GM19025 (cell line): ENCODE results near the gene EAPP.
"Not testable (repeated sequence)": the region's sequence is repeated elsewhere in the genome, so short reads cannot be mapped to it uniquely, and the experiment has no call there.

Experiments
- ATAC-seq: cut with Tn5 transposase; IDR thresholded peaks from one replicate; pipeline ENCODE4 v1.9.1; 2021; ENCODE audit warnings: mild to moderate bottlenecking, low read depth, moderate library complexity; ENCODE audit not compliant: unreplicated experiment

Gene EAPP

GRCh38 chr14:34538871-34539406, 562 bp downstream of the EAPP start:
- ATAC-seq = no peak

DNA sequence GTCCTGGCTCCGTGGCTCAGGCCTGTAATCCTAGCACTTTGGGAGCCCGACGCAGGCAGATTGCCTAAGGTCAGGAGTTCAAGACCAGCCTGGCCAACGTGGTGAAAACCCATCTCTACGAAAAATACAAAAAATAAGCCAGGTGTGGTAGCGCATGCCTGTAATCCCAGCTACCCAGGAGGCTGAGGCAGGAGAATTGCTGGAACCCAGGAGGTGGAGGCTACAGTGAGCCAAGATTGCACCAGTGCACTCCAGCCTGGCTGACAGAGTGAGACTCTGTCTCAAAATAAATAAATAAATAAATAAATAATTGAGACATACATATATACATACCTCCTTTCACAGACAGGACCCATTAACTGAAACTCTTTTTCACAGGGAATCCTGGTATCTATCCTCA, 1.4 kb downstream of the EAPP start:
- not testable (repeated sequence) for ATAC-seq

DNA sequence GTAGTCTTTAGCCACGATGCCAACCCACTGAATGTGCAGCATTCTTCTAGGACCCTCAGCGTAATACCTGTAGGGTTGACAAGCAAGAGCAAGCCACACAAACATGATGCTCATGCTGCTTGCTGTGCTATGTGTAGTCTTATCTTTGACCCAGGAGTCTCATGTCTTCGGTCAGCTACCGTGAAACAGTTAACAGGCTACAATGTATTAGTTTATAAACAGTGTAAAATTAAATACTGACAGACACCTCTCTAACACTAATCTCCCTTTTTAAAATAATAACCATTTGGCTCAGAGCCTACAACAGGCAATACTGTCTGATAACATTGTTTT, 1.9 kb downstream of the EAPP start:
- no peak for ATAC-seq

DNA sequence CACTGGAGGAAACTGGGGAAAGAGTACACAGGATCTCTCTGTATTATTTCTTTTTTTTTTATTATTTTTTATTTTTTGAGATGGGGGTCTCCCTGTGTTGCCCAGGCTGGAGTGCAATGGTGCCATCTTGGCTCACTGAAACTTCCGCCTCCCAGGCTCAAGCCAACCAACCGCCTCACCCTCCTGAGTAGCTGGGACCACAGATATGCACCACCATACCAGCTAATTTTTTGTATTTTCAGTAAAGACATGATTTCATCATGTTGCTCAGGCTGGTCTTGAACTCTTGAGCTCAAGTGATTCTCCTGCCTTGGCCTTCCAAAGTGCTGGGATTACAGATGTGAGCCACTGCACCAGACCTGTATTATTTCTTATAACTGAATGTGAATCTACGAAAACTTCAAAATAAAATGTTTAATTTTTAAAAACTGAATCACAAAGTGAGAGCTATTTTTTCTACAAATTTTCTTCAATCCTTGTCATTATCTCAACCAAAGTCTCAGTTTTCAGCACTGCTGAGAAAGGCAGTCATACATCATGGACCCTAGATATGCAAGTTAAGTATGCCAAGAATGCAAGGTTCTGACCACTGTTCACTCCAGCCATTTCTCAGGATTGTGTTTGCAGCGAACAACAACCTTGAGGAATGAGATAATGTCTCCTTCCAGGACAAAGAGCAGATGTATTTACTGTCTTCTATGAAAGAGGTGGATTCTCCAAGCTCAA, 2.4 kb downstream of the EAPP start:
- ATAC-seq = no peak

- ATAC-seq = no peak
Measured at GRCh38 chr14:34527591-34527990, 11.9 kb downstream of the EAPP start.

- not testable (repeated sequence) for ATAC-seq
Measured at GRCh38 chr14:34524216-34524615, 15.3 kb downstream of the EAPP start.

- no peak for ATAC-seq
Measured at GRCh38 chr14:34522496-34522895, 17.0 kb downstream of the EAPP start.

GRCh38 chr14:34521071-34521470, 18.4 kb downstream of the EAPP start:
- not testable (repeated sequence) for ATAC-seq

- not testable (repeated sequence) for ATAC-seq
Measured at GRCh38 chr14:34520304-34520970, 19.1 kb downstream of the EAPP start.

- ATAC-seq = no peak
Measured at GRCh38 chr14:34507884-34508283, 31.6 kb downstream of the EAPP start.

- no peak for ATAC-seq
Measured at GRCh38 chr14:34507459-34507858, 32.0 kb downstream of the EAPP start.

DNA sequence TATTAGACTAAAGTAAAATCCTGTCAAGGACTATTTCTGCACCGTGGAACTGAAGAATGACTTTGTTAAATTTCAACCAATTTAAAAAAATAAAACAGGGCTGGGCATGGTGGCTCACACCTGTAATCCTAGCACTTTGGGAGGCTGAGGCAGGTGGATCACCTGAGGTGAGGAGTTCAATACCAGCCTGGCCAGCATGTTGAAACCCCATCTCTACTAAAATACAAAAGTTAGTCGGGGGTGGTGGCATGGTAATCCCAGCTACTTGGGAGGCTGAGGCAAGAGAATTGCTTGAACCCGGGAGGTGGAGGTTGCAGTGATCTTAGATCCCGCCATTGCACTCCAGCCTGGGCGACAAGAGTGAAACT, 34.4 kb downstream of the EAPP start:
- ATAC-seq = not testable (repeated sequence)

- not testable (repeated sequence) for ATAC-seq
Measured at GRCh38 chr14:34504027-34504426, 35.5 kb downstream of the EAPP start.

DNA sequence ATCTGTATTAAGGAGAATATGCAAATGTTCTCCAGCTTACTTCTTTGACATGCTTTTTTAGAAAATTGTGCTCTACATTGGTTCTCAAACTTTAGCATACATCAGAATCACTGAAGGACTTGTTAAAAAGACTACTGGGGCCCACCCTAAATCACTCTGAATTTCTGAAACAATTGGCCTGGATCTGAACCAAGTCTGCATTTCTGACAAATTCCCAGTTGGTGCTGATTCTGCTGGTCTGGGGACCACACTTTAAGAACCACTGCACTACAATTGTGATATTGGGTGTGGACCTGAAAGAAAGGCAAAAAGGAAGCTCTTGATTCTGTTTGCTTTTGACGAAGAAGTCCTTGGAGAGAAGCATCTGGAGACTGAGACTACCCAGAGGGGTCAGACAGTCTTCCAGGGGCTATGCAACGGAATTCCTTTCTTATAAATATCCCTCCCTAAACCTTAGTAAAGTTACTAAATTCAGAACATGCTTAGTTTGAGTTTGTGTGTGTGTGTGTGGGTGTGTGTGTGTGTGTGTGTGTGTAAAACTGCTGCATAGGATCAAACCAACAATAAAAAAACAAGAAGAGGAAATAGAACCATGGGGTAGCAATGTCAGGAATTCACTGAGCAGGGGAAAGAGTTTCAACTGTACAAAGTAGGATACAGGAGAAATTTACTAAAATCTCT, 36.8 kb downstream of the EAPP start:
- no peak for ATAC-seq

DNA sequence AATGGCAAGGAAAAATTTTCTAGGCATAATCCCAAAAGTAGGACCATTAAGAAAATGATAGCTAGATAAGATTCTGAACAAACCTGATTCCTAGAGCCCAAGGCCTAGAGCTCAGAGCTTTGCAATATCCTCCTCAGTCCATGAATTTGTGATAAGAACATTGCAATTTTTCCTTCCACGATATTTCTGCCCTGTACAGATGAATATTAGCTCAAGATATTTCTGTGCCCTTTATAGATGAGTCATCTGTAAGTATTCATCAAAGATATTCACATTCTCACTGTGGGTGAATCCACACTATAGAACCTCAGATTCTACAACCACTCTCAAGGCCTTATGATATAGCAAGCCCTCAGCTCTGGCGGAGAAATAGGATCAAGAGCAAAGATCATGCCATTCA, 37.5 kb downstream of the EAPP start:
- ATAC-seq = no peak

DNA sequence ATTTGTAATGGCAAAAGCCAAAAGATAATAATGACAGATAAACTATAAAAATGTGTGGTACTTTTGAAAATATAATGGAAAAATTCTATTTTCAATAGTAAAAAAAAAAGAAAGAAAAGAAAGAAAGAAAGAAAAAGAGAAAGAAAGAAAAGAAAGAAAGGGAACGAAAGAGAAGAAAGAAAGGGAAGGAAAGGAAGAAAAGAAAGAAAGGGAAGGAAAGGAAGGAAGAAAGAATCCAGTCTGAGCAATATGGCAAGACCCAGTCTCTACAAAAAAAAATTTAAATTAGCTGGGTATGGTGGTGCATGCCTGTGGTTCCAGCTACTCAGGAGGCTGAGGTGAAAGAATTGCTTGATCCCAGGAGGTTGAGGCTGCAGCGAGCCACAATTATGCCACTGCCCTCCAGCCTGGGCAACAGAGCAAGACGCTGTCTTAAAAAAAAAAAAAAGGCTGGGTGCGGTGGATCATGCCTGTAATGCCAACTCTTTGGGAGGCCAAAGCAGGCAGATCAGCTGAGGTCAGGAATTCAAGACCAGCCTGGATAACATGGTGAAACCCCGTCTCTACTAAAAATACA, 38.4 kb downstream of the EAPP start:
- ATAC-seq = no peak

GRCh38 chr14:34498684-34499412, 40.7 kb downstream of the EAPP start:
- ATAC-seq = no peak

GRCh38 chr14:34496679-34497513, 42.6 kb downstream of the EAPP start:
- no peak for ATAC-seq

GRCh38 chr14:34496007-34496678, 43.4 kb downstream of the EAPP start:
- ATAC-seq = no peak
